ENCODE data around the gene ZNF35.
"Not testable (repeated sequence)": the region's sequence is repeated elsewhere in the genome, so short reads cannot be mapped to it uniquely, and the experiment has no call there.

Gene ZNF35

DNA sequence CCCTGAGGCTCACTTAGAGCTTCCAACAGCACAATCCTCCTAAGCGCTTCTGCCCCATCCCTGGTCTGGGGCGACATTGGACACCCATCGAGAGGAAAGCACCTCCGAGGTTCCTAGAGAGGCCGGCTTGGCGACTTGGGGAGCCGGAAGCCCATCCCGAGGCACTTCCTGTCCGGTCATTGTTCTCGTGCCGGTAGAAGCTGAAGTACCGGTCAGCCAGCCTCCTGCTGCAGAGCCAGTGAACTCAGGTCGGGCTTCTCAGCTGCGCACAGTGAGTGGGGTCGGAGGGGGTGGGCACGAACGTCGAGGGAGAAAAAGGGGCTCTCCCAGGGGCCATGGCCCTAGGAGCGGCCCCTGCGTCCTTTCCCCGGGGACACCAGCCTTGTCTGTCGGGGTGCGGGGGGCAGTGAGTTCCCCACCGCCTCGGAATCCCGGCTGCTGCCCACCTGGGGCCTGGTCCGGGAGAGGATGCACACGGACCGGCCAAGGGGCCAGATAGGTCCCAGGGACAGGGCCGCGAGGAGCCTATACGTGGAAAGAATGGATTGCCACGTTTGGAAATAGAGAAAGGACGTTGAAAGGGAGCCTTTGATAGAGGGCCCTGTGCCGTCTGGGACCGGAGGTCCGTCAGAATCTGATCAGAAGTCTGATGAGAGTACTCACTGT is at the start of gene ZNF35:
Gene ZNF35, plus strand, starts transcription at position 169 of the 666 bp plus-strand sequence. CDS start 2,336 bp downstream, outside the sequence.
- DNase-seq (ENCODE audit: low spot score), result peak; percentile 93

DNA sequence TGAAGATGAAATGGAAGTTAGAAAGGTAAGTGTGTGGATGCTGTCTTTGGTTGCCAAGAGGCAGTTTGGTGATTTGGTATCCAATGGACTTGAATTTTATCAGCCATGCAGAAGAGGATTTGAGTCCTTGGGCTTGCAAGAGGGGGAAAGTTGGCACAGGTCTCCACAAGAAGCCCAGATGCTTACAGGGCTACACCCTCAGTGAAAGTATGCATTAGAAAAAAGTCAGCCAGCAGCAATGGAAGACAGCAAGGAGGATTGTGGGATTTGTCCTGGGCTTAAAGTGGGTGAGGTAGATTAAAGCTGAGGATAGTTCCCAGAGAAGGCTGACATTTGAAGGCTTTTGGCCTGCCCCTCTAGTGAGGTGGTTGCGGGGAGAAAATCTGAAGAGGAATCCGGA is 46.8 kb upstream of the ZNF35 start:
- no peak for DNase-seq (ENCODE audit: low spot score)

DNA sequence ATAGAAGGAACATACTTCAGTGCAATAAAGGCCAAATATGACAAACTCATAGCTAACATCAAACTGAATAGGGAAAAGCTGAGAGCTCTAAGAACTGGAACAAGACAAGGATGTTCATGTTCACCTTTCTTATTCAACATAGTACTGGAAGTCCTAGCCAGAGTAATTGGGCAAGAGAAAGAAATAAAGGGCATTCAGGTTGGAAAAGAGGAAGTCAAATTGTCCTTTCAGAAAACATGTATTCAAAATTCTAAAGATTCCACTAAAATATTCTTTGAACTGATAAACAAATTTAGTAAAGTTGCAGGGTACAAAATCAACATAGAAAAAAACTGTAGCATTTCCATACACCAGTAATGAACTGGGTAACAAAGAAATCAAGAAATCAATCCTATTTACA is 35.9 kb upstream of the ZNF35 start:
- DNase-seq (ENCODE audit: low spot score), result no peak

DNA sequence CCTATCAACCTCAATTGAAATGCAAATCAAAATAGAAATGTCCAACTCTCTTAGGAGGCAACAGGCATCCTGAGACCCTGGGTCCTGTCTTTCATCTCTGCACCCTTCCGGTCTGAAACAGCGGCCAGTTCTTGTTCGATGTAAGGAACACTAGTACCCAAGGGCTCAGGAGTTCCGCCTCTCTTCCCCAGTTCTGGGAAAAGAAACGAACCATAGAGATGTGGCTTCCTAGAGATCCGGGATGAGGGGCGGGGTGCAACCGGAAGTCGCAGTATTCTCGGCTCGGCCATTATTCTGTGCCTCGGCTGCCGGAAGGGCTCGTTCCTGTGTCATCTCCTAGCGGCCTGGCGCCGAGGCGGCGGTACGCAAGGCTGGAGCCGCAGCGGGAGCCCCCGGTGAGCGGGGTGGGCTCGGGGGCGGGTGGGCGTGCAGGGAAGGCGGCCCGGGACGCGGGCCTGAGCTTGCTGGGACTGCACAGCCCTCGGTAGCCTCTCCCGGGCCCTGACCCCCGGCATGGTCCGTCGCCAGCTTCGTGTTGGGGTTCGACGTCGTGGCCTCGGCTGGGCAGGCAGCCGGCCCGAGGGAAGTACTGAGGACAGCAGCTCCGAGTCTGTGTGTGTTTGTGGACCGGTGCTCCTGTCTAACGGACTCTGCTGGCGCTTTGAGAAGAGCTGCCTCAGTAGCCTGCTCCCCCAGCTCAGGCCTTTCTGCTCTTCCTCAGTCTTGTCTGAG is 23.6 kb upstream of the ZNF35 start, which contains the start of gene ZNF197:
Gene ZNF197, plus strand, starts transcription at position 288 of the 732 bp plus-strand sequence. CDS start 4,119 bp downstream, outside the sequence.
- DNase-seq (ENCODE audit: low spot score), result peak; percentile 90

DNA sequence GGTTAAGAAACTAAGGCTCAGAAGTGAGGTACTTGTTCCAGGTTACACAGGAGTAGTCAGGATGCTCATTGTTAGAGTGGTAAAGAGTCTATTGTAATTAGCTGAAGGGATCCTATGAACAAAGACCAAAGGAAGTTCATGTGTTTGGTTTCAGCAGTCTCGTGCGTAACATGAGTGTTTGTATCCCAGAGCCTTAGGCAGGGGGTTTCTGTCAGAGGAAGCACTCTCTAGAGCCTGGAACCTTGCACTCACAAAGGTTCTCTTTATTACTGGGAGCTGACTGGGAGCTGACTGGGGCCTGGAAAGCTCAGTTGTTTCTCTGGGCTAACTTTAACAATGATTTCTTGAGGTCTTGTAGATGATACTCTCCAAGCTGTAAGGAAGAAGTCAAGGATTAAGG is 19.8 kb upstream of the ZNF35 start:
- DNase-seq (ENCODE audit: low spot score), result no peak

DNA sequence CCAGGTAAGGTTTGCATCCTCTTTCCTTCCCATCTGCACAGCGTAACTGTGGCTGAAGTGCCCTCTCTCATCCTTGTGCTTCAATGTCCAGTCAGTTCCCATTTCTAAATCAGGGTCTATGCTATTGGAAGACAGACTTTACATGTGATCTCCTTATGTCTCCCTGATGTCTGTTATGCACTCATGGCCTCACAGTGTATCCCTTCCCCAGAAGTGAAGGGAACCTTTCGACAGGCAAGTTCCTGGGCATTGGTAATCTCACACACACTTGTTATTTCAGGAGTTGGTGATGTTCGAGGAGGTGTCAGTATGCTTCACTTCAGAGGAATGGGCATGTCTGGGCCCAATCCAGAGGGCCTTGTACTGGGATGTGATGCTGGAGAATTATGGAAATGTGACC is 16.3 kb upstream of the ZNF35 start:
- no peak for DNase-seq (ENCODE audit: low spot score)

DNA sequence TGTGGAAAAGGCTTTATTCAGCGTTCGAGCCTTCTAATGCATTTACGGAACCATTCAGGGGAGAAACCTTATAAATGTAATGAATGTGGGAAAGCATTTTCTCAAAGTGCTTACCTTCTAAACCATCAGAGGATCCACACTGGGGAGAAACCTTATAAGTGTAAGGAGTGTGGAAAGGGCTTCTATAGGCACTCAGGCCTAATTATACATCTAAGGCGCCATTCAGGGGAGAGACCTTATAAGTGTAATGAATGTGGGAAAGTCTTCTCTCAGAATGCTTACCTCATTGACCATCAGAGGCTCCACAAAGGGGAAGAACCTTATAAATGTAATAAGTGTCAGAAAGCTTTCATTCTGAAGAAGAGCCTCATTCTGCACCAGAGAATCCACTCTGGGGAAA is 6.2 kb upstream of the ZNF35 start:
- DNase-seq (ENCODE audit: low spot score), result no peak

DNA sequence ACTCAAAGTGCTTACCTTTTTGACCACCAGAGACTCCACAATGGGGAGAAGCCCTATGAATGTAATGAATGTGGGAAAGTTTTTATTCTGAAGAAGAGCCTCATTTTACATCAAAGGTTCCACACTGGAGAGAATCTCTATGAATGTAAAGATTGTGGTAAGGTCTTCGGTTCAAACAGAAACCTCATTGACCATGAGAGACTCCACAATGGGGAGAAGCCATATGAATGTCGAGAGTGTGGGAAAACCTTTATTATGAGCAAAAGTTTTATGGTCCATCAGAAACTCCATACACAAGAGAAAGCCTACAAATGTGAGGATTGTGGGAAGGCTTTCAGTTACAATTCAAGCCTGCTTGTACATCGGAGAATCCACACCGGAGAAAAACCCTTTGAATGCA is 5.5 kb upstream of the ZNF35 start:
- DNase-seq (ENCODE audit: low spot score), result no peak

DNA sequence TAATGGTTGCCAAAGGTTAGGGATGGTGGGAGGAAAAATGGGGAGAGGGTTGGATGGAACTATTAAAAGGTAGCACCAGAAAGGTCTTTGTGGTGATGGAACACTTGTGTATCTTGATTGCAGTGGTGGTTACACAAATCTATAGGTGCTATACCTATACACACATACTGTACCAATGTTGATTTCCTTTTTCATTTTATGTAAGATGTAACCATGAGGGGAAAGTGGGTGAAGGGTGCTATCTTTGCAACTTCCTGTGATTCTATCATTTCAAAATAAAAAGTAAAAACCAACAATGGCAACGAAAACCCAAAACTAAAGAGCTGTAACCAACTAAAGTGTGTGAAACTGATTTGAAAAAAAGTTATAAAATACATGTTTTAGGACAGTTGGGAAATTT is 761 bp upstream of the ZNF35 start:
- no peak for DNase-seq (ENCODE audit: low spot score)

DNA sequence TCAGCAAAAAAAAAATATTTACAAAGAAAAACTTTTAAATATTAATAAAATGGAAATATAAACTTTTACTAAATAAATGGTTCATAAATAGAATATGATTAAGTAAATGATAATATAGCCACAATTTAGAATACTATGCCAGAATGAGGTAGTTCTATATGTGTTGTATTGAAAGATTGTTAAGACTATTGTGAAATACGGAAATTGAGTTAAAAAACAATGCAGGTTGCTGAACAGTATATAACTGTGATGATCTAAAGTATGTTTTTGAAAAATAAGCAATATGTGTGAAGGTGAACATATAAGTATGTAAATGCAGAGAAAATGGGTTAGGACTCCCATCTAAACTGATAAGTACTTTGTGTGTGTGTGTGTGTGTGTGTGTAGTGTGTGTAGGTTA is 1.2 kb downstream of the ZNF35 start:
- DNase-seq (ENCODE audit: low spot score), result no peak

DNA sequence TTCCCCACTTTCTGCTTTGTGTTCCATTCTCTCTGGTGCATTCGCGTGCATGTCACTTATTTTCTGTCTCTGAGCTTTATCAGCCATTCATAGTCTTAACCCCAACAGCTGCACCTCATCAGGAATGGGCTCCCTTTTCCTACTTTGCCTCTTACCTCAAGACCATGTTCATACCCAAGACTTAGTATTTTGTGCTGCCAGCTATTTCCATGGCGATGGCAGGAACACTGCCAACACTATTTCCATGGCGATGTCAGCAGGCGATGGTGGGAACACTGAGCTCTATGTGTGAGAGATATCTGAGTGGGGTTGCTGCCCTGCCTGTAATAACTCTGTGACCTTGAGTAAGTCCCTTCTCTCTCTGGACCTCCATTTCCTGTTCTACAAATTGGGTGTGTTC is 5.5 kb downstream of the ZNF35 start:
- no peak for DNase-seq (ENCODE audit: low spot score)

DNA sequence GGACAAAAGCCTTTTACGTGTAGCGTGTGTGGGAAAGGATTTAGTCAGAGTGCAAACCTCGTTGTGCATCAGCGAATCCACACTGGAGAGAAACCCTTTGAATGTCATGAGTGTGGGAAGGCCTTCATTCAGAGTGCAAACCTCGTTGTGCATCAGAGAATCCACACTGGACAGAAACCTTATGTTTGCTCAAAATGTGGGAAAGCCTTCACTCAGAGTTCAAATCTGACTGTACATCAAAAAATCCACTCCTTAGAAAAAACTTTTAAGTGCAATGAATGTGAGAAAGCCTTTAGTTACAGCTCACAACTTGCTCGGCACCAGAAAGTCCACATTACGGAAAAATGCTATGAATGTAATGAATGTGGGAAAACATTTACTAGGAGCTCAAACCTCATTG is 10.5 kb downstream of the ZNF35 start:
- DNase-seq (ENCODE audit: low spot score), result no peak

DNA sequence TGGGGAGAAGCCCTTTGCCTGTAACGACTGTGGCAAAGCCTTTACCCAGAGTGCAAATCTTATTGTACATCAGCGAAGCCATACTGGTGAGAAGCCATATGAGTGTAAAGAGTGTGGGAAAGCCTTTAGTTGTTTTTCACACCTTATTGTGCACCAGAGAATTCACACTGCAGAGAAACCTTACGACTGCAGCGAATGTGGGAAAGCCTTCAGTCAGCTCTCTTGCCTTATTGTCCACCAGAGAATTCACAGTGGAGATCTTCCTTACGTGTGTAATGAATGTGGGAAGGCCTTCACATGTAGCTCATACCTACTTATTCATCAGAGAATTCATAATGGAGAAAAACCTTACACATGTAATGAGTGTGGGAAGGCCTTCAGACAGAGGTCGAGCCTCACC is 10.9 kb downstream of the ZNF35 start:
- DNase-seq (ENCODE audit: low spot score), result no peak

DNA sequence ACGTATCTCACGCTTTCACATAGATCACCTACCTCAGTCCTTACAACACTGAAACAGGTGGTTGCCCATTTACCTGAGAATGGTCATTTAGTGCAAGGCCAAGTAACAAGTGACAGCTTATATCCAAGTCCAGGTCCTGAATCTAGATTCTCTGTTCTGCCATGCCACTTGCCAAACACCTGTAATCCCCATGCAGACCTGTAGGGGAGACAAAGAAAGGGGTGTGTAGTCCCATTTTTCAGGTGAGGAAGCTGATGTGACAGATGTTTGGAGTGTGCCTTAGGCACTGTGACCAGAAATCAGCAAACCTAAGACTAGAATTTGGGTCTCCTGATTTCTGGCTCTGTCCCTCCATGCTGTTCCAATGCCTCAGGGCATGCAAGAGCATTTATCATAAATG is 12.7 kb downstream of the ZNF35 start:
- no peak for DNase-seq (ENCODE audit: low spot score)

DNA sequence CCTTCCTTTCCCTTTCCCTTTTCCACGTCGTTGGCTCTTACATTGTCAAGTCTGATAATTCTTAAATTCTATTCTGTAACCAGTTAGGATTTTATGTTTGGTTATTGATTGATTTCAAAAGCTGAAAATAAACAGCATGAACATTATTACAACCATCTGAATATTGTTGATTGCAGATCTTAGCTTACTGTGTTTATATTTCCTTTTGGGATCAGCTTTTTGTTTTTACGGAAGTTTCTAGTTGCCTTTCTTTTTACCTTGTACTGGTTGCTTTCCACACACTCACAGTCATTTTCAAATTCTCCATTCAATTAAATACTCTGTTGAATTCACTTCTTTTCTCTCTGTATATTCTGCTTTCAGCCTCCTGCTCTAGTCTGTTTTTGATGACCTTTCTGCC is 16.6 kb downstream of the ZNF35 start:
- DNase-seq (ENCODE audit: low spot score), result no peak

DNA sequence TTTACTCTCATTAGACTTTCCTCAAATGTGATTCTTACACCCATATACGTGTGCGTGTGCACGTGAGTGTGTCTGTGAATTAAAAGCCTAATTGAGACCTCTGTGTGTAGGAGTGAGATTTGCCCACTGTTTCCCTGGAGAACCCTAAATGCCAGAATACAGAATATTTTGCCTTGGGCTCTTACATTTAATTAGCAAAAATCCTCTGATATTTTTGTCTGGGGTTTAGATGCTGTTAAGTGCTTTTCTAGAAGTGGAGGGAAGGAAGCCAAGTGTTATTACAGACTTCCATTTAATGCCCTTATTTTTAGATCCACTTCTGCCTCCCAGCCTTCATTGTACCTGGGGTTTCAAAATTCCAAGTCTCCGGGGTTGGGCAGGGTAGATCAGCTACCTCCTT is 17.8 kb downstream of the ZNF35 start:
- no peak for DNase-seq (ENCODE audit: low spot score)

DNA sequence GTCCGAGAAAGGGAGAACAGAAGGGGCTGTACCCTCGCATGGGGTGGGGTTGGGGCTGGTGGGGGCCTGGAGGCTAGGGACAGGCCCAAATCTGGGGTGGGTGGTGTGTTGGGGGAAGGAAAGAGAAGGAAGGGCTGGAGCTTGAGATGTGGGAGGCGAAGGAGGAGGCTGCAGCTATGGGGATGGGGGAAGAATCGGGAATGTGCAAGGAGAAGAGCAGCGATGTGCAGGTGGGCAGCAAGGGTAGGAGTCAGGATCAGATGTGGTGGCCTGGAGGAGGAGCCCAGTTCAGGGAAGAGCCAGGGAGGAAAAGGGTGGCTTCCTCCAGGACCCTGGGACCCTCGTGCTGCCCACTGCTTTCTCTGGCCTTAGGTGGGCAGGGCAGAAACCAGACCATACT is 21.2 kb downstream of the ZNF35 start:
- DNase-seq (ENCODE audit: low spot score), result no peak

DNA sequence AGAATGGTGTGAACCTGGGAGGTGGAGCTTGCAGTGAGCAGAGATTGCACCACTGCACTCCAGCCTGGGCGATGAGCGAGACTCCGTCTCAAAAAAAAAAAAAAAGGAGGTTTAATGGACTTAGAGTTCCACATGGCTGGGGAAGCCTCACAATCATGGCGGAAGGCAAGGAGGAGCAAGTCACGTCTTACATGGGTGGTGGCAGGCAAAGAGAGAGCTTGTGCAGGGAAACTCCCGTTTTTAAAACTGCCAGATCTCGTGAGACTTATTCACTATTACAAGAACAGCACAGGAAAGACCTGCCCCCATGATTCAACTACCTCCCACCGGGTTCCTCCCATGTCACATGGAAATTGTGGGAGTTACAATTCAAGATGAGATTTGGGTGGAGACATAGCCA is 24.9 kb downstream of the ZNF35 start:
- not testable (repeated sequence) for DNase-seq (ENCODE audit: low spot score)

DNA sequence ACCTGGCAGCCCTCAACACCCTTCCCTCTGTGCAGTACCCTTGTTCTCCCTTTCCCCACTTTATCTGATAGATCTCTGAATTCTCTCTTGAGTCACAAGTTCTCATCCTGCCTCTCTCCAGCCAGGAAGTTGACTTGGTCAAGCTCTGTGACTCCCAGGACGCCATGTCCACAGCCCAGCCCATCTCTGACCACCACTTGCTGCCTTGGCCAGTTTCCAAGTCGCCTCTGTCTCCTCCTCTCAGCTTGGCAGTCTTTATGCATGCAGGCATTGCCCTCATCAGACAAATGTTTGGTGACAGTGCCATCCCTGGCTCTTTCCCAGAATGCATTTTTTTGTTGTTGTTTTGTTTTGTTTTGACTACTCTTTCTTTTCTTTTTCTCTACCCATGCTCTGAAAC is 25.7 kb downstream of the ZNF35 start:
- no peak for DNase-seq (ENCODE audit: low spot score)

DNA sequence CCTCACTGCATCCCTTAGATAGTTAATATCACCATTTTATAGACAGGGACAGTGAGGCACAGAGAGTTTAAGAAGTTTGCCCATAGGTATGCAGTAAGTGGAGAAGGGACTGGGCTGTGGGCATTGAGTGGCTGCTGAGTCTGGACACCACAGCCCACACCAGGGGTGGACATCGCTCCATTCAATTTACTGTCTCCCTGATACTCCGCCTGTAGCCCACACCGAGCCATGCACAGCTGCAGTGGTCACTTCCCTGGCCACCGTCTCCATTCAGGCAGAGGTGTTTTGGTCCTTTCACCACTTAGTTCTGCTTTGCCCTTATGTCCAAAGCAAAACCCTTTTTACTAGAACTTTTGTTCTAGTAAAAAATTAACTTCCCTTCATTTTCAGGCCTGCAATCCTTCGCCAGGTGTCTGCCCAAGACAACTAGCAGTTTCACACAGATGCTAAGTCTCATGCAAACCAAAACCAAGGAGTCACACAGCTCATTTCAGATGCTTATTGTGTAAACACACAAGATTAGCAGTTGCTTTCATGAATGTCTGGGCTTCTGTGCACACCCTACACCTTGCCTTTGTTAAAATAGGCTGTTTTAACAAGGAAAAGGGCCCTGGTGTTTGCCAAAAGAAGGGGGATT is 30.1 kb downstream of the ZNF35 start:
- DNase-seq (ENCODE audit: low spot score), result no peak

DNA sequence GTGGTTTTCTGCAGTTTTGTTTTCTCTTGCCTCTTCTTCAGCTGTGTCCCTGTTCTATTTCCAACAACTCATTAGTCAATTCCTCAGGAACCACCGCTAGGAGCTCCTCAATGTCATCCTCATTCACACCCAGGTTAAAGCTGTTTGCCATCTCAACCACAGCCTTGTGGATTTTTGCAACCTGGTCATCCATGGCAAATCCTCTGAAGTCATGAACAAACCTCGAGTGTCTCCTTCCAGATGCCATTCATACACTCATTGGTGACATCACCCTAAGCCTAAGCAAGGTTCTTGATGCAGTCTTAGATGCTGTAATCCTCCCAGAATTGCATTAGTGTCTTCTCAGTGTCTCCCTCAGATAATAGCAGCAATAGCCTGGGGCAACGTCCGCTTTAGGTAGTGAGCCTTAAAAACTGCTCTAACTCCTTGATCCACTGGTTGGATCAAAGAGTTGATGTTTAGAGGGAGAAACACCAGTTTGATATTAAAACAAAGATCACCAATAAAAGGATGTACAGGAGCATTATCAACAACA is 32.5 kb downstream of the ZNF35 start:
- no peak for DNase-seq (ENCODE audit: low spot score)

DNA sequence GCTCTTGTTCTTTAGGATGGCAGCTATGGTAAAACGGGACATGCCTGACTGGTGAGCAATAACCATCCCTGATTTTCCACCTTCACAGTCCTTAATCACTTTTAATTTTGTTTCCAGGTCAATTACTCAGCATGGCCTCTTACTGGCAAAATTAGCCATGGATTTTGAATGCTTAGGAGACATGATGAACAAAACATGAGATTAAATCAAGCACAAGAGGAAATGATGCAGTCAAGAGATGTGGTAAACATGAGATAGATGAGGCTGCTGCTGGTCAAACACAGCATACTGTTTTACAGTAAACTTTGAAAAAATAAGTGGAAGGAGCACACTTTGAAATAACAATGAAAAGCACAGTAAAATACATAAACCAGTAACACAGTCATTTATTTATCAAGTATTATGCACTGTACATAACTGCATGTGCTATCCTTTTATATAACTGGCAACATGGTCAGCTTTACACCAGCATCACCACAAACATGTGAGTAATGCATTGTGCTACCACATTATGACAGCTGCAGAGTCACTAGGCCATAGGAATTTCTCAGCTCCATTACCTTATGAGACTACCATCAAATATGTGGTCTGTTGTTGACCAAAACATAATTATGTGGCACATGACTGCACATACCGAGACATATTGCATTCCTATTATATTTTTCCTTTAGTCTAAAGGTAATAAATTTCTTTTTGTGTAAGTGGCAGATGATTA is 33.8 kb downstream of the ZNF35 start:
- DNase-seq (ENCODE audit: low spot score), result peak; percentile 20
